DMS79 treated with DMSO at 0.1 percent for 48 hours (cell line): ENCODE data around the gene FAM90A26.
A peak's percentile ranks its signal among the peaks of the same experiment; 100 is the strongest.
"Not testable (repeated sequence)": the region's sequence is repeated elsewhere in the genome, so short reads cannot be mapped to it uniquely, and the experiment has no call there.

Experiments used
- DNase-seq: peaks from one replicate; lab custom pipeline; 2025; lab: John Stamatoyannopoulos, UW

Gene FAM90A26

GRCh38 chr4:9169791-9170459, at the start of gene FAM90A26:
TSS of gene FAM90A26 (plus strand) at chr4:9170409. CDS start at chr4:9173173, 2,764 bp downstream.
- not testable (repeated sequence) for DNase-seq

GRCh38 chr4:9122711-9123110, 47.5 kb upstream of the FAM90A26 start:
- not testable (repeated sequence) for DNase-seq

DNA sequence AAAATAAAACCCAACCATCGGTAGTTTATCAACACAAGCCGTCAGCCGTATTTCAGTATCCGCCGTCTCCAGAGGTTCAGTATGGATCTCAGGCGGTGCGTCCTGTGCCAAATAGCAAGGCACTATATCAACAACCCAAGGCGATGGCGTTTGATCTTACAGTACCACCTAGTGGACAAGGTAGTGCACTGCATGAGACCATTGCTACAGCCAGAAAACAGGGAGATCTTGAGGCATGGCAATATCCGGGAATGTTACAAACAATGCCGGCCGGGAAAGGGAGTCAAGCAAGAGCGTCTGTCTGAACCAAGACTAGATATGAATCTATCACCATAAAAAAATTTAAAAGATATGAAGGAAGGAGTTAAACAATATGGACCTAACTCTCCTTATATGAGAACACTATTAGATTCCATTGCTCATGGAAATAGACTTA, 46.6 kb upstream of the FAM90A26 start:
- peak; percentile 30 for DNase-seq

DNA sequence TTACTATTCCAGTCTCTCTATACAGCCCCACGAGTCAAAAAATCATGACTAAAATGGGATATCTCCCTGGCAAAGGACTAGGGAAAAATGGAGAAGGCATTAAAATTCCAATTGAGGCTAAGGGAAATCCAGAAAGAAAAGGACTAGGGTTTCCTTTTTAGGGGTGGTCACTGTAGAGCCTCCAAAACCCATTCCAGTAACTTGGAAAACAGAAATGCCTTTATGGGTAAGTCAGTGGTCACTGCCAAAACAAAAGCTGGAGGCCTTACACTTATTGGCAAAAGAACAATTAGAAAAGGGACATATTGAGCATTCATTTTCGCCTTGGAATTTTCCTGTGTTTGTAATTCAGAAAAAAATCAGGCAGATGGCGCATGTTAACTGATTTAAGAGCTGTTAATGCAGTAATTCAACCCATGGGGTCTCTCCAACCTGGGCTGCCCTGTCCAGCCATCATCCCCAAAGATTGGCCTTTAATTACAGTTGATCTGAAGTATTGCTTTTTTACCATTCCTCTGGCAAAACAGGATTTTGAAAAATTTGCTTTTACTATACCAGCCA, 44.5 kb upstream of the FAM90A26 start:
- not testable (repeated sequence) for DNase-seq

DNA sequence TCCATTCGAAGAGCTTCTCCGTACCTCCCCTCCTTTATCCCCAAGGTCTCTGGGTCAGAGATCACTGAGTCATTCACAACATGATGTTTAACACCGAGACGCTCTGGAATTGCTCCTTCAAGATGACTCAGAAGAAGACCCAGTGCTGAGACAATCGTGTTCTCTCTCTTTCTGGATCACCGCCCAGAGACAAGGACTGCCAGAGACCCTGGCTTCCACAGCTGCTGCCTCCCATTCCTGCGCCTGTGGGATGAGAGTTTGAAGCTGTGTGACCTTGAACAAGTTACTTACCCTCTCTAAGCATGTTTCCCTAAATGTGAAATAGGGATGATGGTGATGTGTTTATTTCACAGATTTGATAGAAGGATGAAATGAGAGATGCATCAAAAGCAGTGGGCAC, 38.8 kb upstream of the FAM90A26 start:
- DNase-seq = not testable (repeated sequence)

GRCh38 chr4:9132849-9133248, 37.4 kb upstream of the FAM90A26 start:
- DNase-seq = not testable (repeated sequence)

DNA sequence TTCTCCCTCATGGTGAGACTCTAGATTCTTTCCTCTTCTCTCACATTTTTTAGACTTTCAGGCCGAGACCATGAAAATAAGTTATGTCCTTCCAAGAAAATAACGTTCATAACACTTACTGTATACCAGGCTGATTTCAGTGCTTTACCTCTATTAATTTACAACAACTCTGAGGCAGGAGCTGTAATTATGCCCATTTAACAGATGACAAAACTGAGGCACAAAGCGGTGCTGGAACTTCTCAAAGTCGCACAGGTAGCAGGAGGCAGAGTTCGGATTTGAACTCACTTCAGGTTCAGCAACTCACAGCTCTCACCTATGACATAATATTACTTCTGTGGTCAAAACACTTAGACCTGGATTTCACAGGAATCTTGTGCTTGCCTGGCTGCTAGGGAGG, 36.2 kb upstream of the FAM90A26 start:
- not testable (repeated sequence) for DNase-seq

DNA sequence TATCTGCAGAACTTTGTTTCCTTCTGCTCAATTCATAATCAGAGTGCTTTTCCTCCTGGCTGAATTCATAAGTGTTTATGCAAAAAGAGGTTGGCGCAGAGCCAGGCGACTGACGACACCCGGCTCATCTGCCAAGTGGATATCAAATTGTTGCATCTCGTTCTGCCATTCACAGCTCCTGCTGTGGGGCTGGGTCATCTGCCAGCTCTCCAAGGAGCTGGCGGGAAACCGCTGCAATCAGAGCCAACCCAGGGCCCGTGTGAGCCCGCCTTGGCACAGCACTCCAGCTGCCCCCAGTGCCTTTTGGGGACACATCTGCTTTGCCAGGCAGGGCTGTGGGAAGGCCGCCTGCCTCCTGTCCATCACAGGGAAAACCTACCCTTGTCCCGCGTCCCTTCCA, 35.7 kb upstream of the FAM90A26 start:
- DNase-seq = peak; percentile 53

DNA sequence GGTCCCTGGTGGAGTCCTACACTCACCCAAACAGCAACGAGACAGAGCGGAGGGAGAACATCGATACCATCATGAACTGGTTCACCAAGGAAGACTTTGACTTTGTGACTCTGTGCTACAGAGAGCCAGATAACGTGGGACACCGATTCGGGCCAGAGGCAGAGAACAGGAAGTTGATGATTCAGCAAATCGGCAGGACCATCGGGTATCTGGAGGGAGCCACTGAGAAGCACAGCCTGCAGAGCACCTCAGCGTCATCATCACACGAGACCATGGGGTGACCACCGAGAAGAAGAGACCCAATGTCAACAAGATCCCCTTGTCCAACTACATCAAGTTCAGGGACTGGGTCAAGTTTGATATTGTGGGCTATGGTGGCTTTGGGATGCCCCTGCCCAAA, 29.2 kb upstream of the FAM90A26 start:
- DNase-seq = not testable (repeated sequence)

- DNase-seq = not testable (repeated sequence)
Observed at GRCh38 chr4:9142786-9143185, 27.4 kb upstream of the FAM90A26 start.

DNA sequence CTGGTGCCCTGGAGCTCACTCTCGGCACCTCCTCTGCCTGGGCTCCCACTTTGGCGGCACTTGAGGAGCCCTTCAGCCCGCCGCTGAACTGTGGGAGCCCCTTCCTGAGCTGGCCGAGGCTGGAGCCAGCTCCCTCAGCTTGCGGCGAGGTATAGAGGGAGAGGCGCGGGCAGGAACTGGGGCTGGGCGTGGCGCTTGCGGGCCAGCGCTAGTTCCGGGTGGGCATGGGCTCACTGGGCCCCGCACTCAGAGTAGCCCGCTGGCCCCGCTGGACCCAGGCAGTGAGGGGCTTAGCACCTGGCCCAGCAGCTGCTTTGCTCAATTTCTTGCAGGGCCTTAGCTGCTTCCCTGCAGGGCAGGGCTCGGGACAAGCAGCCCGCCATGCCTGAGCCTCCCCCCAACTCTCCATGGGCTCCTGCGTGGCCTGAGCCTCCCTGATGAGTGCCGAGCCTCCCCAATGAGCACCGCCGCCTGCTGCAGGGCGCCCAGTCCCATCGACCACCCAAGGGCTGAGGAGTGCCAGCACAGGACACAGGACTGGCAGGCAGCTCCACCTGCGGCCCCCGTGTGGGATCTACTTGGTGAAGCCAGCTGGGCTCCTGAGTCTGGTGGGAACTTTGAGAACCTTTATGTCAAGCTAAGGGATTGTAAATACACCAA, 26.7 kb upstream of the FAM90A26 start:
- DNase-seq = no peak

DNA sequence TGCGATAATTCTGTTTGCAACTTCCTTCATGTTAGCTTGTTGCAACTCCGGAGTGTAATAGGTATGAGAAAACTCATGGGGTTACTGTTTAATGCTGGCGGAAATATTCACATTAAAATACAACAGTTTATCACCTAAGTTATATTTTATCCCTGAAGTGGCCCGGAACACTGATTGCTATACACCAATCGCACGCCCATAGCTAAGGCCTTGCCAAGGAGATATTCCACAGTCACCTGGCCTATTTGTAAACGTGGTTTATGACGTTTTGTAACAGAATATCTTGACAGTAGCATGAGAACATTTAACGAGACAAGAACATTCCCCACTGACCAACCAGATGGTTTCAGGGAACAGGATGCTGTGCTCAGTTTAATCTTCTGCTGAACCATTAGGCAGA, 23.2 kb upstream of the FAM90A26 start:
- no peak for DNase-seq

- not testable (repeated sequence) for DNase-seq
Observed at GRCh38 chr4:9147368-9147767, 22.8 kb upstream of the FAM90A26 start.

GRCh38 chr4:9148611-9149409, 21.4 kb upstream of the FAM90A26 start:
- DNase-seq = not testable (repeated sequence)

DNA sequence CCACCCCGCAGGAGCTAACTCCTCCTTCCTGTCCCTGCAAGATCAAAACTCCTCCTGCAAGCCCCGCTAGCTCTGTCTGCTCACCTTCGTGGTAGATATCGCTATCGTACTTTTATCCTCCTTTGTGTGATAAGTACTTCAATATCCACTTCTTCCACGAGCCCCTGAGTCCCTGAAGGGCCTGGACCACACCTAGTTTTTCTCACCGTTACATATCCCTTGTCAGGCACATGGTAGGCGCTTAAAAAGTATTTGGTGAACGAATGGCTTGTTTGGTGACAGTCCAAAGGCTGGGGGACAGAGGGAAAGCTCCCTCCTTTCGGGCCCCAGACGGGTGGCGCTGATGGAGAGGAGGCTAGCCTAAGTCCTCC, 18.4 kb upstream of the FAM90A26 start:
- not testable (repeated sequence) for DNase-seq

GRCh38 chr4:9152180-9153007, 17.8 kb upstream of the FAM90A26 start:
- peak; percentile 38 for DNase-seq

- DNase-seq = peak; percentile 65
Observed at GRCh38 chr4:9153008-9153570, 17.1 kb upstream of the FAM90A26 start.

GRCh38 chr4:9153571-9154157, 16.5 kb upstream of the FAM90A26 start:
- DNase-seq = not testable (repeated sequence)

DNA sequence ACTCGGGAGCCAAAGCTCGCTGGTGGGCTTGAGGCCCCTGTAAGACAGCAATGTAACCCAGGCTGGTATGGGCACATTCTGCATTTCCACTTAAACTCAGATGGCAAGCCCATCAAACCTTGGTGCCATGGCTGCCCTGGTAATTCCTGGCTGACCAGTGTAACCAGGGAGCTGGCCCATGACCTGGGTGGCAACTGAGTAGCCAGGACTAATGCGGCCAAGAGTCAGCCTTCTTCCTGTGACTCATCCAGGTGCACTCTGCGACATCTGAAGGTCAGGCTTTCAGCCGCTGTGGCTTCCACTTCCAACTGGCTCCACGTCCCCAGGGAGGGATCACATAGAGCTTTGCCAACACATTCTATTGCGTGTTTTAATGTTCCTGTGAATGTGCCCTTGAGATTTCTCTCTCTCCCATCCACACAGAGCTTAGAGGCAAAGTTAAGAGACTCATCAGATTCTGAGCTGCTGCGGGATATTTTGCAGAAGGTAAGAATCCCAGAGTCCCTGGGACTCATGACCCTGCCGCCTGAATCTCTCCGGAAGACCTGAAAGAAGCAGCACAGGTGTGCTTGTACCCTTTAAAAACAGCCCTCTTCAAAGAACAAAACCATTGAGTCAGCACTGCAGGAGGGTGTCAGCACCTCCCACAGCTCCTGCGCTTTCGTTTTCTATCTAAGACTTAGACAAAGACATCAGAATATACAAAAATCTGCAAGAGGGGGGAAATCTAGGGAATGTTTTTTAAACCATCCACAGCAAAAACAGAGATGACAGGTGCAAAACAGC, 14.9 kb upstream of the FAM90A26 start:
- not testable (repeated sequence) for DNase-seq

DNA sequence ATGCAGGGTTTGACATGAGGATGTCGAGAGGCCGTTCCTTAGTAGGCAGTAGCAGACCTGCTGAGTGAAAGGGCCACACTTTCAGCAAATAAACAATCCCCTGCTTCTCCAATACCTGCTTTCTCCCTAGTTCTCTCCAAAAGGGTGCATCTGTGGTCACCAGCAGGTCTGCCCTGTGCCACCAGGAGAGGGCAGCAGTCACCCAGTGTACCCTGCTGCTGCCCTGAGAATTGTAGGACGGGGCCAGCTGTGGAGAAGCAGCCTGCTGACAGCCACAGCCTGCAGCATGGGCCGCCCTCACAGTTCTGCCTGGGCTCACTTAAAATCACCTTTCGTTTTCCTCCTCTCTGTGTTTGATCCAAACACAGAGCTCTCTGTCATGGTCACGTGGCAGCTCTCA, 11.8 kb upstream of the FAM90A26 start:
- DNase-seq = not testable (repeated sequence)
